Measurements from ENCODE around the gene RAMACL. TPM values are rescaled to one million over a fixed set of nuclear protein-coding genes. Genes with fewer than 3 reads are reported as not detected.

Gene RAMACL
- total RNA-seq, 1 donor from 2014 or later = 4.9 TPM

DNA sequence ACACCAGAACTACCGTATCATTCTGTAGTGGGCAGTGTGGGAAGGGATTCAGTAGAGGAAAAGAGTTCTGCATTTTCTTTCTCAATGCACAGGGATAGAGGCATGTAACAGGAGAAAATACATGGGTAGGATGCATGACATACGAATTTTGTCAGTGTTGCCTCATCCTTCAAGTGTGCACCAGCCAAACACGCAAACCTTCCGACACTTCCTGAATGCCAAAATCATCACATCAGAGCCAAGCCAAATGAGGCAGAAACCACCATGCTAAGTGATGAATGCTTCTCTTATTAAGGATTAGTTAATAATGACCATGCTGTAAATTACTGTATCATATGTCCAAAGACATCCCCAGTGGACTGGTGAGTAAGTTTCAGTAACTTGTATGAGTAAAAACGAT, 27.3 kb downstream of the RAMACL start:
- H3K27ac Mint-ChIP-seq (ENCODE audit: unreplicated experiment) = no peak overlapping the region
- H3K4me3 Mint-ChIP-seq (ENCODE audit: unreplicated experiment) = no peak overlapping the region
- H3K4me1 Mint-ChIP-seq (ENCODE audit: unreplicated experiment) = peaks cover 56% of the 10 kb centered on the region

DNA sequence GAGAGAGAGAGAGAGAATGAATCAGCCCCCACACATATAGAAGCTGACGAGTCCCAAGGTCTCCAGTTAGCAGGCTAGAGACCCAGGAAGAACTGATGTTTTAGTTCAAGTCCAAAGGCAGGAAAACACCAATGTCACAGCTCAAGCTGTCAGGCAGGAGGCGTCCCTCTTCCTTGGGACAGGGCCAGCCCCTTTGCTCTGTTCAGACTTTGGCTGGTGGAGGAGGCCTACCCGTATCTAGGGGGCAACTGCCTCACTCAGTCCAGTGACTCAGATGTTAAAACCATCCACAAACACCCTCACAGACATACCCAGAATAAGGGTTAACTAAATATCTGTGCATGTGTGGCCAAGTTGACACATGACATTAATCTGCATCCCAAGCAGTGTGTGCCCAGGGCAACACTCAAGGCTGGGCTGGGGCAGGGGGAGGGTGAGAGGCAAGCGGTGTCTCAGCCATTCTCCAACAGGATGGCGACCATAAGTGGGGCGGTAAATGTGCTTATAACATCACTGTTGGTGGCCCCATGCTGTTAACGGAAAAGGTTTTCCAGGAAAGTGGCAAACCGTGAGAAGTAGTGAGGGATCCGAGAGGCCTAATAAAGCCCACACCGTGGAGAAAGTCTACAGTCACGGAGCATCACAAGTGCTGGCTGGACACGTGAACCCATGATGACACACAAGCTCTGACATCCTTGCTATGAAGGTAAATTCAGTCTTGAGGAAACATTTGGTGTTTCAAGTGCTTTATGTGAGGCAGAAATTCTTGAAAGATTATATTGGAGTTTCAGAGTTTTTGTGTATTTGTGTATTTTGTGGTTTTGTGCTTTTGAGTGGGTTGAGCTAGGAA, 28.1 kb downstream of the RAMACL start:
- H3K27me3 Mint-ChIP-seq (ENCODE audit: unreplicated experiment) = peaks cover 2% of the 10 kb centered on the region
- H3K9me3 Mint-ChIP-seq (ENCODE audit: unreplicated experiment) = peaks cover 3% of the 10 kb centered on the region
- H3K36me3 Mint-ChIP-seq (ENCODE audit: low read depth, unreplicated experiment) = peaks cover 28% of the 10 kb centered on the region
- no peak overlapping the region for H3K27ac Mint-ChIP-seq (ENCODE audit: unreplicated experiment)
- DNase-seq (ENCODE audit: low spot score) = no peak
- TF ChIP-seq, protein P1, sequence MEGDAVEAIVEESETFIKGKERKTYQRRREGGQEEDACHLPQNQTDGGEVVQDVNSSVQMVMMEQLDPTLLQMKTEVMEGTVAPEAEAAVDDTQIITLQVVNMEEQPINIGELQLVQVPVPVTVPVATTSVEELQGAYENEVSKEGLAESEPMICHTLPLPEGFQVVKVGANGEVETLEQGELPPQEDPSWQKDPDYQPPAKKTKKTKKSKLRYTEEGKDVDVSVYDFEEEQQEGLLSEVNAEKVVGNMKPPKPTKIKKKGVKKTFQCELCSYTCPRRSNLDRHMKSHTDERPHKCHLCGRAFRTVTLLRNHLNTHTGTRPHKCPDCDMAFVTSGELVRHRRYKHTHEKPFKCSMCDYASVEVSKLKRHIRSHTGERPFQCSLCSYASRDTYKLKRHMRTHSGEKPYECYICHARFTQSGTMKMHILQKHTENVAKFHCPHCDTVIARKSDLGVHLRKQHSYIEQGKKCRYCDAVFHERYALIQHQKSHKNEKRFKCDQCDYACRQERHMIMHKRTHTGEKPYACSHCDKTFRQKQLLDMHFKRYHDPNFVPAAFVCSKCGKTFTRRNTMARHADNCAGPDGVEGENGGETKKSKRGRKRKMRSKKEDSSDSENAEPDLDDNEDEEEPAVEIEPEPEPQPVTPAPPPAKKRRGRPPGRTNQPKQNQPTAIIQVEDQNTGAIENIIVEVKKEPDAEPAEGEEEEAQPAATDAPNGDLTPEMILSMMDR (IDR thresholded peaks at IDR 0.05; ENCODE audit: unreplicated experiment) = no peak
- peaks cover 59% of the 10 kb centered on the region for H3K4me1 Mint-ChIP-seq (ENCODE audit: unreplicated experiment)
- no peak overlapping the region for H3K4me3 Mint-ChIP-seq (ENCODE audit: unreplicated experiment)

More for the DNA sequence above, 27.3 kb downstream of the RAMACL start:
- peaks cover 2% of the 10 kb centered on the region for H3K27me3 Mint-ChIP-seq (ENCODE audit: unreplicated experiment)
- peaks cover 3% of the 10 kb centered on the region for H3K9me3 Mint-ChIP-seq (ENCODE audit: unreplicated experiment)
- H3K36me3 Mint-ChIP-seq (ENCODE audit: low read depth, unreplicated experiment) = peaks cover 34% of the 10 kb centered on the region
- DNase-seq (ENCODE audit: low spot score) = no peak
- TF ChIP-seq, protein P1 (IDR thresholded peaks at IDR 0.05; ENCODE audit: unreplicated experiment) = no peak

DNA sequence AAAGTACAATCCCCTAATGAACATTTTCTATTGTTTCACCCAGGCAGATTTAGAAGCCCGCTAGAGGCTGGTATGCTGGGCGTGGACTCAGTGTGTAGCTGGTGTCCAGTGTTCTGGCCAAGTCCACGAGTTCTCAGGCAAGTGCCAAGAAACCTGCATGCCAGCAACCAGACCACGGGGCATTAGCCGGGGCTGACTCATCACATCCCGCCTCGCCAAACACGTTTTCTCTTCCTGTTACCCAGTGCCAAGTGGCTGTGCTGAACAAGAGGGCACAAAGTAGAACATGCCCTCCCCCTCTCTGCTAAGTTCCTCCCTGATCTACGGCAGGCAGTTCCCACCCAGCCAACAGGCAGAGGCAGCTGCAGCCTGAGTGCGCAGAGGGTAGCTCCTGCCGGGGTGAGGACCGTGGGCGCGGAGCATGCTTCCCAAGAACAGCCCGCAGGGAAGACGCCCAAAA, 29.6 kb downstream of the RAMACL start:
- peaks cover 27% of the 10 kb centered on the region for H3K36me3 Mint-ChIP-seq (ENCODE audit: low read depth, unreplicated experiment)
- TF ChIP-seq, protein P1 (IDR thresholded peaks at IDR 0.05; ENCODE audit: unreplicated experiment) = no peak
- H3K27me3 Mint-ChIP-seq (ENCODE audit: unreplicated experiment) = peaks cover 4% of the 10 kb centered on the region
- peaks cover 3% of the 10 kb centered on the region for H3K9me3 Mint-ChIP-seq (ENCODE audit: unreplicated experiment)
- DNase-seq (ENCODE audit: low spot score) = no peak
- H3K4me3 Mint-ChIP-seq (ENCODE audit: unreplicated experiment) = no peak overlapping the region
- no peak overlapping the region for H3K27ac Mint-ChIP-seq (ENCODE audit: unreplicated experiment)
- peaks cover 51% of the 10 kb centered on the region for H3K4me1 Mint-ChIP-seq (ENCODE audit: unreplicated experiment)

DNA sequence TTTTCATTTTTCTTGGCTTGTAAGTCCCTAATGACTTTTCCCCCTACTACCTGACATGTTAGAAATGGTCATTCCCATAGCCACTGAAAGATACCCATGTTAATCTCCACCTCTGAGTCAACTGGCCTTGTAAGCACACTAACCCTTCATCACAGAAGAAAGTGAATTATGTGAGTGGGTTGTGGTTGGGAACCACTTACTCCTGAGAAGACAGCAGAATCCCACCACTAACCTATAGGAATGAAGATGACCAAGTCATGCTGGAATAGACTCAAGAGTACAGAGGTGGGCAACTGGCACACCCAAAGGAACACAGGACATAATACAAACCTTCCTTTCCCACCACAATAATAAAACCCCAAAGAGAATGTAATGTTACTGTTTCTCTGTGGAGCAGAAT, 30.1 kb downstream of the RAMACL start:
- TF ChIP-seq, protein P1 (IDR thresholded peaks at IDR 0.05; ENCODE audit: unreplicated experiment) = no peak
- H3K36me3 Mint-ChIP-seq (ENCODE audit: low read depth, unreplicated experiment) = peaks cover 22% of the 10 kb centered on the region
- H3K4me3 Mint-ChIP-seq (ENCODE audit: unreplicated experiment) = no peak overlapping the region
- H3K27ac Mint-ChIP-seq (ENCODE audit: unreplicated experiment) = peak overlapping the region; percentile 4
- H3K27me3 Mint-ChIP-seq (ENCODE audit: unreplicated experiment) = peaks cover 4% of the 10 kb centered on the region
- no peak for DNase-seq (ENCODE audit: low spot score)
- H3K9me3 Mint-ChIP-seq (ENCODE audit: unreplicated experiment) = no peaks in the 10 kb centered on the region
- H3K4me1 Mint-ChIP-seq (ENCODE audit: unreplicated experiment) = peaks cover 49% of the 10 kb centered on the region

DNA sequence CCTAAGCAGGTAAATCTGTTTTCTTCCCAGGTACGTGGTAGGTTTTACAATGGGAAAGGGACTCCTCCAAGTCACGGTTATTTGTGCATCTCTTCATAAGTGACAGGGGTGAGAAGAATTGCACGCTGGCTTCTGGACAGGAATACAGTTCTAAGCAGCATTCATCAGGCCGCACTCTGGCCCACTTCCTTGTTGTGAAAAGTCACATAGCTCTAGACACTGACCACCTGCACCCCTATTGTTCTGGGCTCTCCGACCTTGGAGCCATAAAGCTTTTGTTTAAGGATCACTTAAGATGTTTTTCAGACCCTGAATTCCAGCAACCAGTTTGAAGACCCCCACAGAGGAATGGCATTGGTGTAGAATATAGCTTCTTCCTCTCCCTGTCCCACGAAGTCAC, 31.4 kb downstream of the RAMACL start:
- Mint-ChIP-seq H3K4me1 (ENCODE audit: unreplicated experiment) (peaks cover 49% of the 10 kb centered on the region), H3K9me3 (ENCODE audit: unreplicated experiment) (no peaks in the 10 kb centered on the region), H3K36me3 (ENCODE audit: low read depth, unreplicated experiment) (peaks cover 12% of the 10 kb centered on the region), H3K4me3 (ENCODE audit: unreplicated experiment) (peak overlapping the region; percentile 7), H3K27me3 (ENCODE audit: unreplicated experiment) (peaks cover 4% of the 10 kb centered on the region), H3K27ac (ENCODE audit: unreplicated experiment) (peak overlapping the region; percentile 62)
- DNase-seq (ENCODE audit: low spot score) = no peak
- TF ChIP-seq, protein P1 (IDR thresholded peaks at IDR 0.05; ENCODE audit: unreplicated experiment) = no peak

All from endothelial cell (in vitro differentiated cells).